ENCODE data around the gene SH3GL2. TPM values are rescaled to one million over a fixed set of nuclear protein-coding genes. Genes with fewer than 3 reads are reported as not detected.

Gene SH3GL2
- polyA plus RNA-seq, 3 donors: not detected

GRCh38 chr9:17730899-17731298, 152.0 kb downstream of the SH3GL2 start:
- no peak overlapping the region for H3K9ac ChIP-seq (ENCODE audit: insufficient read depth, low read length, poor library complexity, severe bottlenecking)
- no peaks in the 10 kb centered on the region for H3K4me1 ChIP-seq (ENCODE audit: control insufficient read depth in 1 of 2, insufficient read depth in 2 of 2, low read length in 2 of 2)
- H2AFZ ChIP-seq (ENCODE audit: insufficient read depth, low read depth, low read length, poor library complexity, severe bottlenecking): no peak overlapping the region
- no peaks in the 10 kb centered on the region for H3K36me3 Mint-ChIP-seq
- no peak overlapping the region for H3K4me3 Mint-ChIP-seq
- H3K36me3 ChIP-seq (replicated peaks in 1 of 2; ENCODE audit: control insufficient read depth in 1 of 2, insufficient read depth in 2 of 2, low read length in 2 of 2): no peaks in the 10 kb centered on the region
- no peaks in the 10 kb centered on the region for H3K4me1 Mint-ChIP-seq
- peaks cover 4 to 19% (median 7%) of the 10 kb centered on the region in 7 donors for H3K9me3 Mint-ChIP-seq
- no peak overlapping the region for H3K4me3 ChIP-seq (replicated peaks in 1 of 3; ENCODE audit: low read depth in 2 of 3, low read length in 3 of 3)
- H3K27ac Mint-ChIP-seq: no peak overlapping the region
- no peaks in the 10 kb centered on the region for H3K79me2 ChIP-seq (ENCODE audit: insufficient read depth, low read length)
- H4K20me1 ChIP-seq (ENCODE audit: insufficient read depth, low read length): no peaks in the 10 kb centered on the region
- 89% methylated on average over 5 of the region's 7 CpGs for WGBS (ENCODE audit: insufficient coverage)
- H3K27ac ChIP-seq (ENCODE audit: low read depth in 1 of 2, low read length in 2 of 2): no peak overlapping the region
- DNase-seq: no peak
- no peak for TF ChIP-seq CTCF (IDR thresholded peaks at IDR 0.05)
- no peaks in the 10 kb centered on the region for H3K27me3 Mint-ChIP-seq (ENCODE audit: low read depth in 3 of 3)
- intact Hi-C loops (cut with micrococcal nuclease): no loop called here
- H3K4me2 ChIP-seq (replicated peaks; ENCODE audit: extremely low read depth, low read length, poor library complexity, severe bottlenecking): no peak overlapping the region
- H3K9me3 ChIP-seq (replicated peaks in 1 of 2; ENCODE audit: control insufficient read depth in 1 of 2, insufficient read depth in 1 of 2, low read length in 2 of 2): peaks cover 6 to 7% of the 10 kb centered on the region in 2 donors
- H3K27me3 ChIP-seq (ENCODE audit: control insufficient read depth in 2 of 2, insufficient read depth in 2 of 2, low read length in 2 of 2): no peaks in the 10 kb centered on the region

GRCh38 chr9:17731308-17731707, 152.4 kb downstream of the SH3GL2 start:
- WGBS (ENCODE audit: insufficient coverage): no CpG with 5 or more reads among the region's 4 CpGs
- H3K4me1 Mint-ChIP-seq: no peaks in the 10 kb centered on the region
- DNase-seq: no peak
- H2AFZ ChIP-seq (ENCODE audit: insufficient read depth, low read depth, low read length, poor library complexity, severe bottlenecking): no peak overlapping the region
- no peak overlapping the region for H3K4me3 Mint-ChIP-seq
- peaks cover 4 to 19% (median 7%) of the 10 kb centered on the region in 7 donors for H3K9me3 Mint-ChIP-seq
- H3K27me3 ChIP-seq (ENCODE audit: control insufficient read depth in 2 of 2, insufficient read depth in 2 of 2, low read length in 2 of 2): no peaks in the 10 kb centered on the region
- H3K4me2 ChIP-seq (replicated peaks; ENCODE audit: extremely low read depth, low read length, poor library complexity, severe bottlenecking): no peak overlapping the region
- no peaks in the 10 kb centered on the region for H3K36me3 ChIP-seq (replicated peaks in 1 of 2; ENCODE audit: control insufficient read depth in 1 of 2, insufficient read depth in 2 of 2, low read length in 2 of 2)
- no peak overlapping the region for H3K27ac Mint-ChIP-seq
- H3K27me3 Mint-ChIP-seq (ENCODE audit: low read depth in 3 of 3): no peaks in the 10 kb centered on the region
- H3K4me3 ChIP-seq (replicated peaks in 1 of 3; ENCODE audit: low read depth in 2 of 3, low read length in 3 of 3): no peak overlapping the region
- no peaks in the 10 kb centered on the region for H3K36me3 Mint-ChIP-seq
- H3K4me1 ChIP-seq (ENCODE audit: control insufficient read depth in 1 of 2, insufficient read depth in 2 of 2, low read length in 2 of 2): no peaks in the 10 kb centered on the region
- H3K9me3 ChIP-seq (replicated peaks in 1 of 2; ENCODE audit: control insufficient read depth in 1 of 2, insufficient read depth in 1 of 2, low read length in 2 of 2): peaks cover 6 to 7% of the 10 kb centered on the region in 2 donors
- no peaks in the 10 kb centered on the region for H4K20me1 ChIP-seq (ENCODE audit: insufficient read depth, low read length)
- intact Hi-C loops (cut with micrococcal nuclease): no loop called here
- no peak for TF ChIP-seq CTCF (IDR thresholded peaks at IDR 0.05)
- no peaks in the 10 kb centered on the region for H3K79me2 ChIP-seq (ENCODE audit: insufficient read depth, low read length)
- H3K27ac ChIP-seq (ENCODE audit: low read depth in 1 of 2, low read length in 2 of 2): no peak overlapping the region
- H3K9ac ChIP-seq (ENCODE audit: insufficient read depth, low read length, poor library complexity, severe bottlenecking): no peak overlapping the region
